Kidney (tissue), 14 donors: ENCODE results near the gene APC2. TPM values are rescaled to one million over a fixed set of nuclear protein-coding genes. Genes with fewer than 3 reads are reported as not detected.

ENCODE experiments used
- DNase-seq, 5 donors: peaks; one replicate each; pipeline ENCODE4 v3.0.0-alpha.2; 2013 to 2020
- FAIRE-seq: peaks from 2 replicates; lab custom pipeline; 2012; peaks lifted over from hg19 to GRCh38; lab: Jason Lieb, UNC
- H3K27ac ChIP-seq, 2 donors: one replicate each; pipeline ENCODE4 v1.7.0; 2013; ENCODE audit warnings: low read depth in 2 of 2, low read length in 2 of 2, inconsistent platforms in 1 of 2
- H3K27me3 ChIP-seq: one replicate; pipeline ENCODE4 v1.7.1; 2013; ENCODE audit warnings: low read length, inconsistent platforms; ENCODE audit not compliant: control insufficient read depth, insufficient read depth
- H3K36me3 ChIP-seq, 3 donors: one replicate each; pipeline versions ENCODE4 v1.7.0 to v1.7.1; 2013; ENCODE audit warnings: low read length in 3 of 3, control low read depth in 1 of 3, inconsistent platforms in 1 of 3; ENCODE audit not compliant: insufficient read depth in 3 of 3, control insufficient read depth in 2 of 3
- H3K4me1 ChIP-seq, 3 donors: one replicate each; pipeline versions ENCODE4 v1.7.0 to v1.7.1; 2013; ENCODE audit warnings: low read length in 3 of 3, inconsistent platforms in 1 of 3, low read depth in 1 of 3; ENCODE audit not compliant: control insufficient read depth in 2 of 3, insufficient read depth in 2 of 3
- H3K4me3 ChIP-seq, 3 donors: one replicate each; pipeline versions ENCODE4 v1.7.0 to v1.8.1; 2013; ENCODE audit warnings: low read length in 3 of 3, control low read depth in 1 of 3, inconsistent platforms in 1 of 3
- H3K9ac ChIP-seq, 3 donors: one replicate each; pipeline versions ENCODE4 v1.7.0 to v1.7.1; 2013; ENCODE audit warnings: low read length in 3 of 3, control low read depth in 1 of 3, inconsistent platforms in 1 of 3
- H3K9me3 ChIP-seq, 3 donors: one replicate each; pipeline versions ENCODE4 v1.7.0 to v1.7.1; 2013; ENCODE audit warnings: low read length in 3 of 3, control low read depth in 1 of 3, inconsistent platforms in 1 of 3; ENCODE audit not compliant: control insufficient read depth in 2 of 3, insufficient read depth in 1 of 3
- CTCF ChIP-seq: IDR thresholded peaks from 3 replicates; pipeline ENCODE4 v1.5.1; 2012; ENCODE audit warnings: mild to moderate bottlenecking, moderate library complexity, borderline replicate concordance; ENCODE audit not compliant: insufficient read depth; ENCODE audit errors: extremely low read depth
- intact Hi-C: fragments of 100-400 bp; cut with DNase I; formaldehyde crosslinking; loops from one replicate; pipeline ENCODE4 v1.11.1; 2022
- polyA plus RNA-seq: library from polyadenylated mRNA; stranded (reverse); fragments of 350-450 nt; fragmentation: Illumina TruSeq; extraction: RNeasy Lipid Tissue Mini Kit (QIAGEN cat#74804); gene quantifications from one replicate; pipeline ENCODE4 v1.2.3, GENCODE V29; 2014; ENCODE audit warnings: low read depth, low replicate concordance; ENCODE audit not compliant: insufficient read depth
- total RNA-seq: library from RNA; stranded (reverse); fragmentation: NEBNext Ultra II Directional; extraction: Animal tissue kit (Norgen Biotek cat#: 25700); gene quantifications from one replicate; pipeline ENCODE4 v1.2.1, GENCODE V29; 2021
- donor health status: control.
- donor health status: control.
- donor health status: control.
- donor health status: control.
- donor health status: control.
- donor health status: DM: yes; HTN: yes; CAD: no.
- donor health status: Normal renal cell carcinoma (clear cell type).

The APC2 gene
- total and polyA plus RNA-seq, 2 donors from 2014 or later, result 0.25 TPM; not detected in 1

GRCh38 chr19:1468821-1469254 is 18.9 kb downstream of the APC2 start:
- FAIRE-seq (no peak), DNase-seq (peak in 2 of 5 donors; percentile 64 to 80)
- Histone ChIP-seq H3K4me1 (peaks cover 0 to 31% (median 4%) of the 10 kb centered on the region in 3 donors), H3K36me3 (no peaks in the 10 kb centered on the region), H3K9me3 (no peaks in the 10 kb centered on the region), H3K4me3 (no peak overlapping the region), H3K27me3 (peaks cover 25% of the 10 kb centered on the region), H3K27ac (no peak overlapping the region), H3K9ac (no peak overlapping the region)
- intact Hi-C loops, result no loop called here
- TF ChIP-seq CTCF, result no peak

GRCh38 chr19:1469255-1470054 is 19.5 kb downstream of the APC2 start:
- Histone ChIP-seq H3K9me3 (no peaks in the 10 kb centered on the region), H3K27ac (no peak overlapping the region), H3K4me3 (no peak overlapping the region), H3K36me3 (no peaks in the 10 kb centered on the region), H3K4me1 (peaks cover 0 to 31% (median 4%) of the 10 kb centered on the region in 3 donors), H3K27me3 (peaks cover 23% of the 10 kb centered on the region), H3K9ac (no peak overlapping the region)
- peak in 3 of 5 donors; percentile 50 to 76 (median 53) for DNase-seq
- no peak for FAIRE-seq
- intact Hi-C loops, result no loop called here
- no peak for TF ChIP-seq CTCF

- Histone ChIP-seq H3K27me3 (peaks cover 21% of the 10 kb centered on the region), H3K9me3 (no peaks in the 10 kb centered on the region), H3K9ac (no peak overlapping the region), H3K36me3 (no peaks in the 10 kb centered on the region), H3K27ac (no peak overlapping the region), H3K4me1 (peaks cover 0 to 31% (median 4%) of the 10 kb centered on the region in 3 donors), H3K4me3 (peak overlapping the region in 1 of 3 donors; percentile 3)
- FAIRE-seq, result no peak
- intact Hi-C loops, result no loop called here
- no peak for TF ChIP-seq CTCF
- DNase-seq, result no peak
Observed at GRCh38 chr19:1470055-1470304, 20.1 kb downstream of the APC2 start.
